Measurements from ENCODE around the gene CDKL2. TPM values are rescaled to one million over a fixed set of nuclear protein-coding genes. Genes with fewer than 3 reads are reported as not detected.
"Not testable (repeated sequence)": the region's sequence is repeated elsewhere in the genome, so short reads cannot be mapped to it uniquely, and the experiment has no call there.

CDKL2 gene
- total and polyA plus RNA-seq, 9 of the 15 experiments (the other 6 are each of a cell fraction or from before 2014, with no cell fraction given): 0.01 to 0.16 TPM; not detected in 7

DNA sequence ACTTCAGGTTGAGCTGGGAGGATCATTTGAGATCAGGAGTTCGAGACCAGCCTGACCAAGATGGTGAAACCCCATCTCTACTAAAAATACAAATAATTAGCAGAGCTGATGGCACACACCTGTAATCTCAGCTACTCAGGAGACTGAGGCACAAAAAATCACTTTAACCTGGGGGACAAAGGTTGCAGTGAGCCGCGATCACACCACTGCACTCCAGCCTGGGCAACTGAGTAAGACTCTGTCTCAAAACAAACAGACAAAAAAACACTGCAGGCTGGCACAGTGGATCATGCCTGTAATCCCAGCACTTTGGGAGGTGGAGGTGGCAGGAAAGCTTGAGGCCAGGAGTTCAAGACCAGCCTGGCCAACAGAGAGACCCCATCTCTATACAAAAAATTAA lies 34.3 kb upstream of the CDKL2 start:
- intact Hi-C loops (cut with micrococcal nuclease); H3K9me1 ChIP-seq (ENCODE audit: control insufficient read depth, insufficient read depth, low read length); FAIRE-seq; H3K27me3 ChIP-seq (ENCODE audit: control insufficient read depth in 2 of 2, insufficient read depth in 2 of 2, low read length in 2 of 2); H3K9ac ChIP-seq (ENCODE audit: insufficient read depth in 1 of 2, low read depth in 2 of 2, low read length in 2 of 2); H3K27ac ChIP-seq (ENCODE audit: extremely low read depth, low read depth, low read length); H3K4me2 ChIP-seq (ENCODE audit: insufficient read depth, low read length); CTCF ChIA-PET (ENCODE audit: low intra/inter-chr PET ratio); DNase-seq (ENCODE audit: extremely low read depth in 1 of 4, low spot score in 3 of 4); ATAC-seq; H3K9me3 ChIP-seq (replicated peaks; ENCODE audit: control insufficient read depth, insufficient read depth, low read depth, low read length); BruUV-seq (replicated peaks); H3K4me3 ChIP-seq; in situ Hi-C loops (cut with MboI); H2AFZ ChIP-seq (ENCODE audit: low read depth, low read length): not testable (repeated sequence)
- peaks cover 53% of the 10 kb centered on the region for H3K36me3 ChIP-seq (ENCODE audit: control insufficient read depth, insufficient read depth, low read length)
- 100% methylated on average over 3 of the region's 3 CpGs for WGBS (ENCODE audit: insufficient coverage, low coverage, missing lambda C conversion rate)
- H4K20me1 ChIP-seq (replicated peaks; ENCODE audit: control insufficient read depth, insufficient read depth, low read length): peaks cover 22% of the 10 kb centered on the region
- H3K4me1 ChIP-seq (replicated peaks in 1 of 2; ENCODE audit: control insufficient read depth in 2 of 2, insufficient read depth in 2 of 2, low read length in 2 of 2): peaks cover 8 to 26% of the 10 kb centered on the region in 2 experiments
- POLR2A ChIA-PET: interaction anchor here (1.4 to 1.5 kb wide), 2 partner anchors 9 to 18 kb away, joined by 3 to 4 read pairs; partner anchors contain the start of gene G3BP2
- H3K79me2 ChIP-seq (ENCODE audit: control insufficient read depth, insufficient read depth, low read length): peaks cover 96% of the 10 kb centered on the region

DNA sequence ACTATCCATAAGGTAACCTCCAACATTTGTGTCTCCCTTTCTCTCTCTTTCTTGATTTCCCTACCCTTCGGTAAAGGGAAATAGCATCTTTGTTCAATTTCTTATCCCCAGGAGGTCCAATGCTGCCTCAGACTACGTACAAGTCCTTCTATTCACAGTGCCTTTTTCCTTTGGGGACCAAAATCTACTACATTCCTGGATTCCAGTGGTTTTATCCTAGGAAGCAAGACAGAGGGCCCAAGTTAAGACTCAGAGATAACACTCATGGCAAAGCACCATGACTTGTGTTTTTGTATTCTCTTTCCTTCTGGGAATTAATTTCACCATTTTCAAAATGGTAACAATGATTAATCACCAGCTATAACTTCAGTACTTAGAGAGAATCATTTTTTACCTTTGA lies 32.3 kb upstream of the CDKL2 start:
- Histone ChIP-seq H3K4me3 (no peak overlapping the region), H4K20me1 (replicated peaks; ENCODE audit: control insufficient read depth, insufficient read depth, low read length) (peaks cover 5% of the 10 kb centered on the region), H3K79me2 (ENCODE audit: control insufficient read depth, insufficient read depth, low read length) (peaks cover 91% of the 10 kb centered on the region), H3K27ac (ENCODE audit: extremely low read depth, low read depth, low read length) (no peak overlapping the region), H3K36me3 (ENCODE audit: control insufficient read depth, insufficient read depth, low read length) (peaks cover 59% of the 10 kb centered on the region), H3K9me1 (ENCODE audit: control insufficient read depth, insufficient read depth, low read length) (no peaks in the 10 kb centered on the region), H3K4me1 (replicated peaks in 1 of 2; ENCODE audit: control insufficient read depth in 2 of 2, insufficient read depth in 2 of 2, low read length in 2 of 2) (peaks cover 6 to 8% of the 10 kb centered on the region in 2 experiments; a peak in 4 of 5 replicates), H3K4me2 (ENCODE audit: insufficient read depth, low read length) (no peak overlapping the region), H3K9ac (ENCODE audit: insufficient read depth in 1 of 2, low read depth in 2 of 2, low read length in 2 of 2) (no peak overlapping the region), H3K27me3 (ENCODE audit: control insufficient read depth in 2 of 2, insufficient read depth in 2 of 2, low read length in 2 of 2) (no peaks in the 10 kb centered on the region), H2AFZ (ENCODE audit: low read depth, low read length) (no peak overlapping the region), H3K9me3 (replicated peaks; ENCODE audit: control insufficient read depth, insufficient read depth, low read depth, low read length) (no peaks in the 10 kb centered on the region)
- intact Hi-C loops (cut with micrococcal nuclease) (no loop called here), in situ Hi-C loops (cut with MboI) (no loop called here)
- FAIRE-seq: no peak
- DNase-seq (ENCODE audit: extremely low read depth in 1 of 4, low spot score in 3 of 4): no peak
- TF ChIP-seq KLF16 (IDR thresholded peaks at IDR 0.05): no peak
- TF ChIP-seq SETDB1 (IDR thresholded peaks at IDR 0.05; ENCODE audit: low read length): no peak
- no peak for TF ChIP-seq ZFP30 (CRISPR knock-in tag; IDR thresholded peaks at IDR 0.05; ENCODE audit: borderline replicate concordance)
- no peak for TF ChIP-seq NFYB (IDR thresholded peaks at IDR 0.05; ENCODE audit: extremely low read depth, insufficient read length)
- TF ChIP-seq MECOM (CRISPR knock-in tag; IDR thresholded peaks at IDR 0.05): no peak
- no peak for TF ChIP-seq PTBP1 (IDR thresholded peaks at IDR 0.05; ENCODE audit: low read depth, low read length)
- 94% methylated on average over 2 of the region's 2 CpGs for WGBS (ENCODE audit: insufficient coverage, low coverage, missing lambda C conversion rate)
- no TSS peak for BruUV-seq (replicated peaks)
- ATAC-seq: no peak
- ChIA-PET CTCF (ENCODE audit: low intra/inter-chr PET ratio) (no interaction called here), POLR2A (interaction anchor here (0.6 kb wide), 1 partner anchor 10 kb away, joined by 4 read pairs; no protein-coding TSS in a partner anchor)

Measured in K562 (cell line).